GF-D8 (cell line): ENCODE results near the gene CAMK2G.
"Not testable (repeated sequence)": the region's sequence is repeated elsewhere in the genome, so short reads cannot be mapped to it uniquely, and the experiment has no call there.

Source experiments
- DNase-seq: peaks from one replicate; lab custom pipeline; 2025; lab: John Stamatoyannopoulos, UW

The CAMK2G gene

GRCh38 chr10:73874267-73875138 lies at the start of gene CAMK2G:
Gene CAMK2G, minus strand, starts transcription at chr10:73874555. Its CDS starts 94 bp downstream, at chr10:73874461.
- DNase-seq, result peak; percentile 59

GRCh38 chr10:73922864-73923133 lies 48.4 kb upstream of the CAMK2G start:
- DNase-seq, result no peak

GRCh38 chr10:73922007-73922863 lies 47.9 kb upstream of the CAMK2G start:
- no peak for DNase-seq

- DNase-seq, result peak; percentile 62
Measured at GRCh38 chr10:73920089-73920488, 45.7 kb upstream of the CAMK2G start.

GRCh38 chr10:73919481-73919880 lies 45.1 kb upstream of the CAMK2G start:
- not testable (repeated sequence) for DNase-seq

- no peak for DNase-seq
Measured at GRCh38 chr10:73917566-73918305, 43.4 kb upstream of the CAMK2G start.

- DNase-seq, result peak; percentile 47
Measured at GRCh38 chr10:73916761-73917470, 42.6 kb upstream of the CAMK2G start.

GRCh38 chr10:73915206-73915851 lies 41.0 kb upstream of the CAMK2G start:
- no peak for DNase-seq

- no peak for DNase-seq
Measured at GRCh38 chr10:73914036-73914435, 39.7 kb upstream of the CAMK2G start.

GRCh38 chr10:73911553-73912004 lies 37.2 kb upstream of the CAMK2G start:
- no peak for DNase-seq

GRCh38 chr10:73910764-73911552 lies 36.6 kb upstream of the CAMK2G start, which contains the start of gene PLAU:
Gene PLAU, plus strand, starts transcription at chr10:73911132. Its CDS starts 424 bp downstream, at chr10:73911556.
- peak; percentile 52 for DNase-seq

- peak; percentile 32 for DNase-seq
Measured at GRCh38 chr10:73910401-73910763, 36.0 kb upstream of the CAMK2G start.

- no peak for DNase-seq
Measured at GRCh38 chr10:73909540-73910115, 35.3 kb upstream of the CAMK2G start.

GRCh38 chr10:73908853-73909539 lies 34.6 kb upstream of the CAMK2G start:
- peak; percentile 93 for DNase-seq

GRCh38 chr10:73907841-73908517 lies 33.6 kb upstream of the CAMK2G start:
- DNase-seq, result peak; percentile 97

GRCh38 chr10:73906524-73907447 lies 32.4 kb upstream of the CAMK2G start:
- peak; percentile 46 for DNase-seq

GRCh38 chr10:73905256-73906020 lies 31.1 kb upstream of the CAMK2G start:
- DNase-seq, result no peak
